Gastroesophageal sphincter (tissue), 4 donors: Measurements from ENCODE around the gene ZNF580. TPM values are rescaled to one million over a fixed set of nuclear protein-coding genes. Genes with fewer than 3 reads are reported as not detected.
A peak's percentile ranks its signal among the peaks of the same experiment; 100 is the strongest.

Experiments
- ATAC-seq: fragments of 150-250 bp; one replicate; pipeline ENCODE4 v1.9.1; 2016; ENCODE audit warnings: mild to moderate bottlenecking, moderate library complexity
- H3K27ac ChIP-seq, 4 donors: fragments of 200-600 bp; sonication (generic) in 3 of 4; 1 replicate in 3 of 4; 2 replicates in 1 of 4; pipeline ENCODE4 v1.5.1; 2016 to 2019
- H3K27me3 ChIP-seq: fragments of 200-600 bp; sonication (generic); one replicate; pipeline ENCODE4 v1.5.1; 2019
- H3K36me3 ChIP-seq, 2 donors: fragments of 200-600 bp; sonication (generic); one replicate each; pipeline ENCODE4 v1.5.1; 2019; ENCODE audit warnings: control low read depth in 1 of 2
- H3K4me1 ChIP-seq, 3 donors: fragments of 200-600 bp; sonication (generic); 1 replicate in 2 of 3; 2 replicates in 1 of 3; pipeline ENCODE4 v1.5.1; 2016 to 2019; ENCODE audit warnings: control low read depth in 2 of 3
- H3K4me3 ChIP-seq, 2 donors: fragments of 200-600 bp; sonication (generic); one replicate each; pipeline ENCODE4 v1.5.1; 2019; ENCODE audit warnings: mild to moderate bottlenecking in 1 of 2, moderate library complexity in 1 of 2
- H3K9me3 ChIP-seq, 3 donors: fragments of 200-600 bp; sonication (generic); one replicate each; pipeline ENCODE4 v1.5.1; 2017 to 2019; ENCODE audit warnings: control low read depth in 2 of 3
- EP300 ChIP-seq: sonication (generic); formaldehyde crosslinking; IDR thresholded peaks from one replicate; pipeline ENCODE4 v1.6.1; 2017; ENCODE audit warnings: antibody characterized with exemption, mild to moderate bottlenecking
- POLR2A ChIP-seq, 2 donors: fragments of 450-650 bp; IDR thresholded peaks; one replicate each; pipeline ENCODE4 v1.6.1; 2017; ENCODE audit warnings: antibody characterized with exemption in 2 of 2, mild to moderate bottlenecking in 2 of 2, moderate library complexity in 1 of 2
- POLR2AphosphoS5 ChIP-seq: sonication (generic); formaldehyde crosslinking; IDR thresholded peaks from one replicate; pipeline ENCODE4 v1.6.1; 2017; ENCODE audit warnings: antibody characterized with exemption
- WGBS, 2 donors: methylation state at CpG; one replicate each; pipeline ENCODE4 v1.1.5; 2018; ENCODE audit warnings: low coverage in 1 of 2; 5-methylcytosine and 5-hydroxymethylcytosine counted together
- total RNA-seq, 4 donors: library from RNA; depleted of rRNA; stranded (reverse); fragments of >200 nt; gene quantifications; one replicate each; pipeline ENCODE4 v1.1.0, GENCODE V29; 2016
- TF ChIP-seq, protein P1 (sequence below), 4 experiments: fragments of 200-600 bp in 2 of 4; fragments of 450-650 bp in 2 of 4; sonication (generic) in 1 of 4; IDR thresholded peaks; one replicate each; pipeline ENCODE4 v1.5.1; 2017 to 2019; ENCODE audit warnings: antibody characterized with exemption in 4 of 4, mild to moderate bottlenecking in 2 of 4, moderate library complexity in 2 of 4

The ZNF580 gene
- total RNA-seq, 4 donors from 2014 or later = 28.9 to 44.1 (median 35.2) TPM

DNA sequence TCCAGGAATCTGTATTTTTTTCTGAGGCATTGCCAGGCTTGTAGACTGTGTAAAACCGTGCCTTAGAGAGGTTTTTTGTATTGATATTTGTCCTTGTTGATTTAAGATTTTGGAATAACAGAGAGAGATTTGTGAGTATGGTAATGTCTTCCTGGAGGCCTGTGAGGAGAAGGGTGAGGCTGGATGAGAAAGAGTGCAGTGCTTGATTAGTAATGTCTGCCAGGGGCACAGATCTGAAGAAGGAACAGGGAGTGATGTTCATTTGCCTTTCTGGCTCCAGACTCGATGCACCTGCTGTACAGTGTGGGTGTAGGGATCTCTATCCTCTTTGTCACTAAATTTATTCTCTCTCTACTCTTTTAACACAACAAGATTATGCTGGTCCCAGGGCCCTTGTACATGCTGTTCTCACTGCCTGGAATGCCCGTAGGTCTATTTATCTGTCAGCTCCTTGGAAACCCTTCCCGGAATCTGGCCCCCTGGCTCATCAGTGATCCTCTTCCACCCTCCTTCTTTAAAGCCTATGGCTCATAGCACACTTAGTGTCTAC lies 45.7 kb upstream of the ZNF580 start:
- no peak overlapping the region for H3K4me3 ChIP-seq
- no peaks in the 10 kb centered on the region for H3K9me3 ChIP-seq
- ATAC-seq = no peak
- no peaks in the 10 kb centered on the region for H3K27me3 ChIP-seq
- peaks cover 0 to 9% (median 0%) of the 10 kb centered on the region in 3 donors for H3K4me1 ChIP-seq
- TF ChIP-seq EP300 = no peak
- TF ChIP-seq POLR2A (IDR thresholded peaks at IDR 0.05) = no peak
- TF ChIP-seq, protein P1, sequence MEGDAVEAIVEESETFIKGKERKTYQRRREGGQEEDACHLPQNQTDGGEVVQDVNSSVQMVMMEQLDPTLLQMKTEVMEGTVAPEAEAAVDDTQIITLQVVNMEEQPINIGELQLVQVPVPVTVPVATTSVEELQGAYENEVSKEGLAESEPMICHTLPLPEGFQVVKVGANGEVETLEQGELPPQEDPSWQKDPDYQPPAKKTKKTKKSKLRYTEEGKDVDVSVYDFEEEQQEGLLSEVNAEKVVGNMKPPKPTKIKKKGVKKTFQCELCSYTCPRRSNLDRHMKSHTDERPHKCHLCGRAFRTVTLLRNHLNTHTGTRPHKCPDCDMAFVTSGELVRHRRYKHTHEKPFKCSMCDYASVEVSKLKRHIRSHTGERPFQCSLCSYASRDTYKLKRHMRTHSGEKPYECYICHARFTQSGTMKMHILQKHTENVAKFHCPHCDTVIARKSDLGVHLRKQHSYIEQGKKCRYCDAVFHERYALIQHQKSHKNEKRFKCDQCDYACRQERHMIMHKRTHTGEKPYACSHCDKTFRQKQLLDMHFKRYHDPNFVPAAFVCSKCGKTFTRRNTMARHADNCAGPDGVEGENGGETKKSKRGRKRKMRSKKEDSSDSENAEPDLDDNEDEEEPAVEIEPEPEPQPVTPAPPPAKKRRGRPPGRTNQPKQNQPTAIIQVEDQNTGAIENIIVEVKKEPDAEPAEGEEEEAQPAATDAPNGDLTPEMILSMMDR (IDR thresholded peaks at IDR 0.05) = no peak
- no peak for TF ChIP-seq POLR2AphosphoS5
- H3K36me3 ChIP-seq = peaks cover 0 to 51% of the 10 kb centered on the region in 2 donors
- WGBS, 2 donors = 86 to 89% methylated on average over 4 of the region's 4 CpGs
- no peak overlapping the region for H3K27ac ChIP-seq

DNA sequence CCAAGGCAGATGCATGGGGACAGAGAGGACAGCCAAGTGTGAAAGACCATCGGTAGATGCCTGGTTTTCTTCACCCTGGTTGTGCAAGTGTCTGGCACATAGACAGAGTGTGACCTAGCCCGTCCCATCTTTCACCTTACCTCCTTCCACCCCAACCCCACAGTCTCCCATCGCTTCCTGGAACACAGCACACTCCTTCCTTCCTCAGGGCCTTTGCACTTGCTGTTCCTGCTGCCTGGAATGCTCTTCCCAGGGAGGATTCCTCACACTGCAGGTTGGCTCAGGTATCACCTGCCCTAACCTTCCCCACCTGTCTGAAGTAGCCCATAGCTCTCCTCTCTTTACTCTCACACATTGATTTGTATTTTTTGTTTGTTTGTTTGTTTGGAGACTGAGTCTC lies 44.5 kb upstream of the ZNF580 start:
- Histone ChIP-seq H3K9me3 (no peaks in the 10 kb centered on the region), H3K27ac (no peak overlapping the region), H3K4me3 (no peak overlapping the region), H3K36me3 (peaks cover 0 to 51% of the 10 kb centered on the region in 2 donors), H3K4me1 (peaks cover 0 to 17% (median 5%) of the 10 kb centered on the region in 3 donors), H3K27me3 (no peaks in the 10 kb centered on the region)
- WGBS, 2 donors = 93% methylated on average over 3 of the region's 3 CpGs; no CpG with 5 or more reads in 1 of the 2 donors
- TF ChIP-seq, protein P1 (IDR thresholded peaks at IDR 0.05) = no peak
- TF ChIP-seq POLR2AphosphoS5 (no peak), POLR2A (IDR thresholded peaks at IDR 0.05) (no peak), EP300 (no peak)
- no peak for ATAC-seq

DNA sequence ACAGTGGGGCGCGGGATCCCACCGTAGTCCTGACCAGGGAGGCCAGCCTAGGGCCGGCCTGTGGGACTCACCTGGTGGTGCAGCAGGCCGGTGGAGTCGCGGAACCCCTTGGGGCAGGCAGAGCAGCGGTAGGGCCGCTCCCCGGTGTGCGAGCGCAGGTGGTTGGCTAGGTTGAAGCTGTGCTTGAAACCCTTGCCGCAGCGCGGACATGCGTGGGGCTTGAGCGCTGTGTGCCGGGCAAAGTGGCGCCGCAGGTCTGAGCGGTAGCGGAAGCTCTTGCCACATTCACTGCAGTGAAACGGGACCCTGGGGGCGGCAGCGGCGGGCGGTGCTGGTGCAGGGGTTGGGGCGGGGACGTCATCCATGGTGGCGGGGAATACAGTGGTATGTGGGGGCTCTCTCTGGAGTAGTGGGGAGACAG lies 43.3 kb upstream of the ZNF580 start:
- no peak for ATAC-seq
- WGBS, 2 donors = 92 to 98% methylated on average over 2 to 10 of the region's 30 CpGs
- Histone ChIP-seq H3K27me3 (no peaks in the 10 kb centered on the region), H3K9me3 (no peaks in the 10 kb centered on the region), H3K27ac (no peak overlapping the region), H3K4me3 (no peak overlapping the region), H3K4me1 (peaks cover 0 to 21% (median 6%) of the 10 kb centered on the region in 3 donors), H3K36me3 (peaks cover 0 to 48% of the 10 kb centered on the region in 2 donors)
- no peak for TF ChIP-seq POLR2AphosphoS5
- no peak for TF ChIP-seq POLR2A (IDR thresholded peaks at IDR 0.05)
- TF ChIP-seq, protein P1 (IDR thresholded peaks at IDR 0.05) = no peak
- TF ChIP-seq EP300 = no peak

DNA sequence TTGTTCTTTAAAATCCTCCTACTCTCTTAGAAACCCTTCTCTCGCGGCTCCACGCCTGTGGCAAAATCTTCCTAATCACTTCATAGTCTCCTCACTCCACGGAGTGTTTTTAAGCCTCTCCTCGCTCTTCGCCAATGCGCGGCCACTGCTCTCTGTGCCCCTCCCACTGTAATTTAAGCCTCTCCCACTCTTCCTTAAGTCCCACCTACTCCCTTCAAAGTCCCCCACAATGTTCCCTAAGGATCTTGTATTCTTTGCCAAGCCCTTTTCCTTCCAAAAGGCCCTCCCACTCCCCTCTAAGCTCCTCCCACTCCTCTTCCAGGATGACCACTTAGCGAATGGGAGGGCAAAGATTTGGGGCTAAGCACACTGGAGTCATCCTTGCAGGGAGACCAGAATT lies 42.8 kb upstream of the ZNF580 start:
- Histone ChIP-seq H3K4me3 (no peak overlapping the region), H3K36me3 (peaks cover 0 to 48% of the 10 kb centered on the region in 2 donors), H3K27me3 (no peaks in the 10 kb centered on the region), H3K4me1 (peaks cover 0 to 21% (median 6%) of the 10 kb centered on the region in 3 donors), H3K9me3 (no peaks in the 10 kb centered on the region), H3K27ac (peak overlapping the region in 3 of 4 donors; percentile 94 to 99 (median 98))
- WGBS, 2 donors = 82 to 83% methylated on average over 7 to 8 of the region's 9 CpGs
- no peak for ATAC-seq
- no peak for TF ChIP-seq POLR2A (IDR thresholded peaks at IDR 0.05)
- TF ChIP-seq EP300 = no peak
- no peak for TF ChIP-seq POLR2AphosphoS5
- TF ChIP-seq, protein P1 (IDR thresholded peaks at IDR 0.05) = no peak
